Endothelial cell of umbilical vein (primary cell): ENCODE measurements around the gene HOXB5. TPM values are rescaled to one million over a fixed set of nuclear protein-coding genes. Genes with fewer than 3 reads are reported as not detected.

Source experiments
- BruUV-seq: library from RNA; stranded (reverse); fragments of 400-500 nt; replicated peaks from 2 replicates; lab custom pipeline; 2021; lab: Mats Ljungman, UMichigan
- CTCF ChIA-PET: fragments of 300-600, 350-600 bp; sonication (Branson Sonifier 250); formaldehyde crosslinking; loops from one replicate; lab custom pipeline; 2021; ENCODE audit warnings: antibody characterized with exemption, inconsistent platforms; lab: Charles Lee
- POLR2A ChIA-PET: fragments of 300-600, 350-600 bp; sonication (Branson Sonifier 250); formaldehyde crosslinking; loops from one replicate; lab custom pipeline; 2021; ENCODE audit warnings: antibody characterized with exemption, inconsistent platforms; lab: Charles Lee
- DNase-seq: peaks from one replicate; pipeline ENCODE4 v3.0.0-alpha.2; 2011; ENCODE audit warnings: low read depth, low spot score
- FAIRE-seq: peaks from 2 replicates; lab custom pipeline; 2011; peaks lifted over from hg19 to GRCh38; lab: Jason Lieb, UNC
- H2AFZ ChIP-seq: 2 replicates; pipeline ENCODE4 v1.6.0; 2012; ENCODE audit warnings: low read depth, low read length, control low read depth, inconsistent platforms
- H3K27ac ChIP-seq: 2 replicates; pipeline ENCODE4 v1.5.1; 2011; ENCODE audit warnings: low read depth, mild to moderate bottlenecking, control low read depth, low read length, moderate library complexity; ENCODE audit not compliant: insufficient read depth
- H3K27me3 ChIP-seq, 2 experiments: 2 replicates each; pipeline versions ENCODE4 v1.6.0 to v1.6.1; 2011; ENCODE audit warnings: low read length in 2 of 2, mixed read lengths in 1 of 2; ENCODE audit not compliant: control insufficient read depth in 2 of 2, insufficient read depth in 2 of 2
- H3K36me3 ChIP-seq, 2 experiments: 2 replicates in 1 of 2; 3 replicates in 1 of 2; pipeline ENCODE4 v1.5.1; 2011; ENCODE audit warnings: low read length in 2 of 2, mild to moderate bottlenecking in 1 of 2, moderate library complexity in 1 of 2; ENCODE audit not compliant: control insufficient read depth in 2 of 2, insufficient read depth in 2 of 2; ENCODE audit errors: extremely low read depth in 1 of 2
- H3K4me1 ChIP-seq: 3 replicates; pipeline ENCODE4 v1.5.1; 2011; ENCODE audit warnings: mild to moderate bottlenecking, low read length; ENCODE audit not compliant: control insufficient read depth, insufficient read depth; ENCODE audit errors: extremely low read depth
- H3K4me2 ChIP-seq: 2 replicates; pipeline ENCODE4 v1.6.1; 2011; ENCODE audit warnings: low read length, control low read depth, mixed read lengths; ENCODE audit not compliant: insufficient read depth
- H3K4me3 ChIP-seq, 3 experiments: fragments of 200-600 bp in 1 of 3; sonication (generic), shearing (Covaris generic) in 1 of 3; replicated peaks in 1 of 3; 2 replicates each; pipeline ENCODE4 v1.5.1; 2011 to 2016; ENCODE audit warnings: control low read depth in 3 of 3, low read length in 3 of 3, mild to moderate bottlenecking in 2 of 3, inconsistent platforms in 1 of 3, low read depth in 1 of 3, moderate library complexity in 1 of 3; ENCODE audit not compliant: insufficient read depth in 1 of 3
- H3K79me2 ChIP-seq: 2 replicates; pipeline ENCODE4 v1.6.0; 2012; ENCODE audit warnings: low read length, inconsistent platforms; ENCODE audit not compliant: control insufficient read depth, insufficient read depth
- H3K9ac ChIP-seq: replicated peaks from 2 replicates; pipeline ENCODE3; 2011; ENCODE audit warnings: low read length, control low read depth; ENCODE audit not compliant: insufficient read depth; ENCODE audit errors: extremely low read depth
- H3K9me1 ChIP-seq: replicated peaks from 3 replicates; pipeline ENCODE4 v1.6.0; 2011; ENCODE audit warnings: mild to moderate bottlenecking, low read length; ENCODE audit not compliant: control insufficient read depth, insufficient read depth; ENCODE audit errors: extremely low read depth
- H3K9me3 ChIP-seq: replicated peaks from 2 replicates; pipeline ENCODE4 v1.5.1; 2012; ENCODE audit warnings: low read length, inconsistent platforms; ENCODE audit not compliant: control insufficient read depth, insufficient read depth
- H4K20me1 ChIP-seq: replicated peaks from 2 replicates; pipeline ENCODE3; 2011; ENCODE audit warnings: mild to moderate bottlenecking, low read length; ENCODE audit not compliant: control insufficient read depth, insufficient read depth; ENCODE audit errors: extremely low read depth
- CTCF ChIP-seq, 2 donors: IDR thresholded peaks; 1 replicate in 1 of 2; 2 replicates in 1 of 2; pipeline ENCODE4 v1.5.1; 2011; ENCODE audit warnings: low read length in 2 of 2, mild to moderate bottlenecking in 2 of 2, moderate library complexity in 2 of 2, control low read depth in 1 of 2, inconsistent platforms in 1 of 2, low read depth in 1 of 2; ENCODE audit not compliant: insufficient read depth in 1 of 2; ENCODE audit errors: extremely low read depth in 1 of 2
- EZH2 ChIP-seq: IDR thresholded peaks from 2 replicates; pipeline ENCODE4 v1.6.1; 2012; ENCODE audit warnings: borderline replicate concordance, low read depth, mild to moderate bottlenecking, moderate library complexity, low read length, inconsistent platforms; ENCODE audit not compliant: severe bottlenecking
- FOS ChIP-seq: IDR thresholded peaks from 2 replicates; pipeline ENCODE4 v1.6.1; 2011; ENCODE audit warnings: mild to moderate bottlenecking, low read length, moderate library complexity, borderline replicate concordance; ENCODE audit not compliant: insufficient read depth
- GATA2 ChIP-seq: IDR thresholded peaks from 2 replicates; pipeline ENCODE4 v1.7.0; 2011; ENCODE audit warnings: low read depth, mild to moderate bottlenecking, moderate library complexity, mixed read lengths, low read length; ENCODE audit not compliant: insufficient read length, insufficient read depth
- JUN ChIP-seq: IDR thresholded peaks from 2 replicates; pipeline ENCODE4 v1.6.1; 2011; ENCODE audit warnings: borderline replicate concordance, low read depth; ENCODE audit not compliant: insufficient read length, insufficient read depth
- MAX ChIP-seq: IDR thresholded peaks from 2 replicates; pipeline ENCODE4 v1.6.1; 2011; ENCODE audit not compliant: insufficient read depth, insufficient read length
- MYC ChIP-seq: IDR thresholded peaks from one replicate; pipeline ENCODE4 v1.6.1; 2011; ENCODE audit warnings: mild to moderate bottlenecking, low read depth, low read length
- POLR2A ChIP-seq: IDR thresholded peaks from 2 replicates; pipeline ENCODE4 v1.6.1; 2012; ENCODE audit warnings: low read depth, mild to moderate bottlenecking, control low read depth, low read length
- POLR2AphosphoS5 ChIP-seq: IDR thresholded peaks from 2 replicates; pipeline ENCODE4 v1.6.1; 2012; ENCODE audit warnings: low read depth, mild to moderate bottlenecking, control low read depth, low read length, moderate library complexity; ENCODE audit not compliant: insufficient read depth
- dilution Hi-C: fragments of 300-500 bp; cut with MboI; formaldehyde crosslinking; loops from one replicate; pipeline ENCODE4 v1.15.0; 2019; ENCODE audit warnings: low sequenced_read_pairs; ENCODE audit not compliant: extremely low pct_ligation_motif_present
- intact Hi-C: fragments of 100-400 bp; cut with micrococcal nuclease; formaldehyde crosslinking; loops from one replicate; pipeline ENCODE4 v1.10.0; 2022
- polyA plus RNA-seq, 4 experiments: library from polyadenylated mRNA; depleted of rRNA in 3 of 4; stranded (reverse) in 3 of 4; unstranded in 1 of 4; fragments of >200 nt; gene quantifications; 2 replicates each; pipeline versions ENCODE4 v1.2.1 to v1.2.3, GENCODE V29; 2011 to 2012; ENCODE audit warnings: missing spikeins in 1 of 4
- total RNA-seq: library from RNA; stranded (reverse); gene quantifications from 2 replicates; pipeline ENCODE4 v1.2.3, GENCODE V29; 2021

Gene HOXB5
- total and polyA plus RNA-seq, 2 donors (not counting 3 experiments of a cell fraction or from before 2014, with no cell fraction given), result 2.0 to 8.5 TPM

GRCh38 chr17:48579760-48580554, 13.6 kb downstream of the HOXB5 start:
- Histone ChIP-seq H3K27me3 (no peaks in the 10 kb centered on the region), H3K36me3 (peaks cover 0 to 2% of the 10 kb centered on the region in 2 experiments), H2AFZ (no peak overlapping the region), H3K4me3 (peak overlapping the region; percentile 14 to 67 (median 20)), H3K27ac (peak overlapping the region; percentile 71), H3K9me1 (no peaks in the 10 kb centered on the region), H3K4me1 (peaks cover 53% of the 10 kb centered on the region), H3K9ac (peak overlapping the region; percentile 55), H3K4me2 (peak overlapping the region; percentile 89), H3K9me3 (no peaks in the 10 kb centered on the region), H3K79me2 (peaks cover 91% of the 10 kb centered on the region), H4K20me1 (no peaks in the 10 kb centered on the region)
- no TSS peak for BruUV-seq
- intact Hi-C loops (loop anchor here (1.0 kb wide), 1 partner anchor 36 kb away; no protein-coding TSS in a partner anchor), dilution Hi-C loops (no loop called here)
- no peak for TF ChIP-seq FOS
- TF ChIP-seq POLR2A, result no peak
- no peak for TF ChIP-seq GATA2
- no peak for TF ChIP-seq MYC
- TF ChIP-seq MAX, result no peak
- TF ChIP-seq JUN, result no peak
- TF ChIP-seq POLR2AphosphoS5, result no peak
- TF ChIP-seq EZH2, result no peak
- no peak for TF ChIP-seq CTCF (IDR thresholded peaks at IDR 0.05; ENCODE audit: extremely low read depth in 1 of 2, insufficient read depth in 1 of 2, low read depth in 1 of 2, low read length in 2 of 2)
- DNase-seq (peak; percentile 79), FAIRE-seq (no peak)
- POLR2A ChIA-PET, result interaction anchor here (0.7 to 1.0 kb wide), 3 partner anchors 13 to 366 kb away, joined by 3 to 6 read pairs (median 3); no protein-coding TSS in a partner anchor
- CTCF ChIA-PET, result interaction anchor here (0.9 to 1.2 kb wide), 4 partner anchors 13 to 321 kb away, joined by 3 to 6 read pairs (median 4); no protein-coding TSS in a partner anchor
